Limb (tissue), 2 donors: ENCODE data around the gene KIRREL3.

Experiments used
- DNase-seq, 2 donors: peaks; one replicate each; pipeline ENCODE4 v3.0.0-alpha.2; 2016; ENCODE audit errors: extremely low spot score in 2 of 2

The KIRREL3 gene

GRCh38 chr11:126874831-126875230 lies 125.7 kb downstream of the KIRREL3 start:
- no peak for DNase-seq

- no peak for DNase-seq
Observed at GRCh38 chr11:126874276-126874675, 126.3 kb downstream of the KIRREL3 start.

GRCh38 chr11:126871792-126872191 lies 128.8 kb downstream of the KIRREL3 start:
- DNase-seq = no peak

GRCh38 chr11:126870021-126870420 lies 130.5 kb downstream of the KIRREL3 start:
- DNase-seq = no peak

- DNase-seq = no peak
Observed at GRCh38 chr11:126868741-126869140, 131.8 kb downstream of the KIRREL3 start.

GRCh38 chr11:126864934-126865333 lies 135.6 kb downstream of the KIRREL3 start:
- no peak for DNase-seq

GRCh38 chr11:126863294-126863997 lies 137.1 kb downstream of the KIRREL3 start:
- DNase-seq = no peak

- no peak for DNase-seq
Observed at GRCh38 chr11:126862664-126863243, 137.8 kb downstream of the KIRREL3 start.

GRCh38 chr11:126861796-126862459 lies 138.6 kb downstream of the KIRREL3 start:
- no peak for DNase-seq

GRCh38 chr11:126857860-126858808 lies 142.4 kb downstream of the KIRREL3 start:
- DNase-seq = peak in 1 of 2 donors; percentile 60

- DNase-seq = no peak
Observed at GRCh38 chr11:126855536-126855935, 145.0 kb downstream of the KIRREL3 start.

- DNase-seq = no peak
Observed at GRCh38 chr11:126853732-126854131, 146.8 kb downstream of the KIRREL3 start.

- DNase-seq = no peak
Observed at GRCh38 chr11:126844789-126845188, 155.8 kb downstream of the KIRREL3 start.

- no peak for DNase-seq
Observed at GRCh38 chr11:126843096-126843495, 157.5 kb downstream of the KIRREL3 start.

- DNase-seq = no peak
Observed at GRCh38 chr11:126841999-126842398, 158.6 kb downstream of the KIRREL3 start.

- no peak for DNase-seq
Observed at GRCh38 chr11:126840975-126841374, 159.6 kb downstream of the KIRREL3 start.

GRCh38 chr11:126840201-126840886 lies 160.2 kb downstream of the KIRREL3 start:
- DNase-seq = no peak

GRCh38 chr11:126839496-126839895 lies 161.1 kb downstream of the KIRREL3 start:
- no peak for DNase-seq

- no peak for DNase-seq
Observed at GRCh38 chr11:126838779-126839178, 161.8 kb downstream of the KIRREL3 start.

- DNase-seq = no peak
Observed at GRCh38 chr11:126837581-126837980, 163.0 kb downstream of the KIRREL3 start.

GRCh38 chr11:126834573-126834972 lies 166.0 kb downstream of the KIRREL3 start:
- DNase-seq = no peak
